Measurements from ENCODE around the gene ZNF462. TPM values are rescaled to one million over a fixed set of nuclear protein-coding genes. Genes with fewer than 3 reads are reported as not detected.

The ZNF462 gene
- total RNA-seq, 1 donor from 2014 or later, result 4.2 TPM

GRCh38 chr9:106994463-106994862, 131.5 kb downstream of the ZNF462 start:
- no peak for DNase-seq (ENCODE audit: low read depth in 2 of 2)

GRCh38 chr9:107000218-107000617, 137.3 kb downstream of the ZNF462 start:
- DNase-seq (ENCODE audit: low read depth in 2 of 2), result no peak

DNA sequence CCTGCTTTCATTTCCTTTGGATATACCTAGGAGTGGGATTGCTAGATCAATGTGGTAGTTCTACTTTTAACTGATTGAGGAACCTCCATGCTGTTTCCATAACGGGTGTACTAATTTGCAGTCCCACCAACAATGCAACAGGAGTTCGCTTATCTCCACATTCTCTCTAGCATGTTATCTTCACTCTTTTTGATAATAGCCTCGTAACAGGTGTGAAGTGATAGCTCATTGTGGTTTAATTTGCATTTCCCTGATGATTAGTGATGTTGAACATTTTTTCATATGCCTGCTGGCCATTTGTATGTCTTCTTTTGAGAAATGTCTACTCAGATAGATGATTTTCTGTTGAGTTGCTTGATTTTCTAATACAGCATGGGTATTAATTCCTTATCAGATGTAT, 142.2 kb downstream of the ZNF462 start:
- DNase-seq (ENCODE audit: low read depth in 2 of 2), result no peak

DNA sequence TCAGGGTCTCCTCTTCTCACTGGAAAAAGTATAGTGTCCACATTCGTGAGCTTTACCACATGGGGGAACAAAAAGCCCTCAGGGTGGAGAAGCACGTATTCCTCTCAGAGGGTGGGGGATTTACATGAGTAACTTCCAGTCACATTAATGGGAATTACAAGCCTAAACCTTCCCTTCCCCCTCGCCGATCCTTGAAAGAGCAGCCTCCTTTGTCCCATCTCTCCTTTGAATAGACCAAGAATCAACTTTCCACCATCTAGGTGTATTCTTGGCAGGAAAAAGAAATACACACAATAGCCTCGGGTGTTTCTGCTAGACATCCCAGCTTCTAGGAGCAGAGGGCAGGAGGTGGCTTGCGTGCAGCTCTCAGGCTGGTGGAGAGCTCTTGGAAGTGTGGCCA, 144.4 kb downstream of the ZNF462 start:
- no peak for DNase-seq (ENCODE audit: low read depth in 2 of 2)

GRCh38 chr9:107008011-107008410, 145.0 kb downstream of the ZNF462 start:
- DNase-seq (ENCODE audit: low read depth in 2 of 2), result no peak

- DNase-seq (ENCODE audit: low read depth in 2 of 2), result no peak
Observed at GRCh38 chr9:107008447-107008846, 145.5 kb downstream of the ZNF462 start.

DNA sequence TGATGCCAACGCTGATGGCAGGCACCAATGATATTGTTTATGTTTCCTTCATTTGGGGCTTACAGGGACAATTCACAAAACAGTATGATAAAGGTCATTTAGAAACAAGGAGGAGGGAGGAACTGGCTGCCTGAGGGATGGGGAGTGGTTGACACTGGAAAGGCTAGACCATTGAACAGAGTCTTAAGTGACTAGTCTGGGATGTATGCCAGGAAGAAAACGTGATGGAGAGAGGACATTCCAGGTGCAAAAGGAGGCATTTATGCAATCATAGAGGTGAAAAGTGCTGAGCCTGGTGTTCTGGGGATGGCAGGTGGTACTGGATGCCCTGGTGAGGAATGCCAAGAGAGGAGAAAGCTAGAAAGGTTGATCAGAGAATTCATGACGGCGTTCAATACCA, 153.4 kb downstream of the ZNF462 start:
- no peak for DNase-seq (ENCODE audit: low read depth in 2 of 2)

DNA sequence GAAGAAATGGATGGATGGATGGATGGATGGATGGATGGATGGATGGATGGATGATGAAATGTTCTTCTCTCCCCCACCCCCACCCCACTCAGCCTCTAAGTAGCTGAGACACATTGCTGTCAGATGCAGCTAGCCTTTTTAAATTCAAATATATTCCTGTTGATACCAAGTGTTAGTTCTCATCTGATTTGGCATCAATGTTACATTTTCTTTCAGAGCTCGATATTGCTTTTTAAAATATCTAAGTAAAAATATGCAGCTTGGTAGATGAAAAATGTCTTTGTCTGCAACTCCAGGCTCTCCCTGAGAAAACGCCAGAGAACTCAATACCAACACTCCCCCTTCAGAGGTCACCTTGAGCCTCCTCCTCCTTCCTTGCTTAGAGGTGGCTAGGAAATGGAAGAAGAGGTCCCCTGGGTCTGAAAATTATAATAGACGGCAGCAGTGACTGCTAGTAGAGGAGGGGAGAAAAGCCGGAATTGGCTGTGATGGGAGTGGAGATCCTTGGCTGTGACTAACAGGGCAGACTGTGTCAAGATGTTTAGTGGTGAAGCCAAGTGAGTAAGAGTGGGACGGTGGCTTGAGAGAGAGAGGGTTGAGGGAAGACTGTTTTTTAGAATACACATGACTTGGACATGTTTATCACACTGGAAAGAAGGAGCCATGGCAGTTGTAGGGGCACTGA, 156.0 kb downstream of the ZNF462 start:
- DNase-seq (ENCODE audit: low read depth in 2 of 2), result no peak

GRCh38 chr9:107020040-107020530, 157.1 kb downstream of the ZNF462 start:
- DNase-seq (ENCODE audit: low read depth in 2 of 2), result peak in 1 of 2 donors; percentile 21

- DNase-seq (ENCODE audit: low read depth in 2 of 2), result no peak
Observed at GRCh38 chr9:107024193-107024592, 161.2 kb downstream of the ZNF462 start.

GRCh38 chr9:107025260-107026035, 162.5 kb downstream of the ZNF462 start:
- no peak for DNase-seq (ENCODE audit: low read depth in 2 of 2)

- DNase-seq (ENCODE audit: low read depth in 2 of 2), result no peak
Observed at GRCh38 chr9:107029146-107029545, 166.2 kb downstream of the ZNF462 start.

DNA sequence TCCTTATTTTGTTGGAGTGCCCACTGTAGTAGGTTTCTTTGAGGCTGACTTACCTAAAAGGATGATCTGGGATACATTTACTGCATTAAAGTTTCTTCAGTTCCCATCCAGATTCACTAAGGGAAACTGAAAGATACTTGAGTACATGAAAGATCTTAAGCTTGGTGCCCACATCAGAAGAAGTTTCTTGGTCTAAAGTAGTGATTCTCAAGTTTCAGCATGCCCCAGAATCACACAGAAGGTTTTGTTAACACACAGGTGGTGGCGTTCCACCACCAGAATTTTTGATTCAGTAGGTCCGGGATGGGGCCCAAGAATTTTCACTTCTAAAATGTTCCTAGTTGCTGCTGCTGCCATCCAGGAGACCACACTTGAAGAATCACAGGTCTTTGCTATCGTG, 171.0 kb downstream of the ZNF462 start:
- no peak for DNase-seq (ENCODE audit: low read depth in 2 of 2)

GRCh38 chr9:107034831-107035230, 171.9 kb downstream of the ZNF462 start:
- DNase-seq (ENCODE audit: low read depth in 2 of 2), result no peak

DNA sequence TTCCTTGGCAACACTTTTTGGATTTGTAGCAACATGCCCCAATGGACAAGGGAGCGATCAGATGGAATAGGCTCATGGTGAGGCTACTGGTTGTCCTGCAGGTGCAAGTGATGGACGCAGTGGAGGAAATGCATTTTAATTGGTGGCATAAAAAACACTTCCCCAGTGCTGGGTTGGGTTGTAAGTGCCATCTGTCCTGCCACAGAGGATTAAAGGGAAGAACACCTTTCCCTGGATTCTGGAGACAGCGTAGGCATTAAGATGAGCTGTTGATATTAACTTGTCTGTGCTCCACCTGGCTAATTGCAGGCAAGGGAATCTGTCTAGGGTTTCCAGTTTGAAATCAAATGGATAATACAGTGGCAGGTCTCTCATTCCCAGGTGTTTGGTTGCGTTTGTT, 173.4 kb downstream of the ZNF462 start:
- DNase-seq (ENCODE audit: low read depth in 2 of 2), result no peak

- peak in 1 of 2 donors; percentile 45 for DNase-seq (ENCODE audit: low read depth in 2 of 2)
Observed at GRCh38 chr9:107039542-107039941, 176.6 kb downstream of the ZNF462 start.

DNA sequence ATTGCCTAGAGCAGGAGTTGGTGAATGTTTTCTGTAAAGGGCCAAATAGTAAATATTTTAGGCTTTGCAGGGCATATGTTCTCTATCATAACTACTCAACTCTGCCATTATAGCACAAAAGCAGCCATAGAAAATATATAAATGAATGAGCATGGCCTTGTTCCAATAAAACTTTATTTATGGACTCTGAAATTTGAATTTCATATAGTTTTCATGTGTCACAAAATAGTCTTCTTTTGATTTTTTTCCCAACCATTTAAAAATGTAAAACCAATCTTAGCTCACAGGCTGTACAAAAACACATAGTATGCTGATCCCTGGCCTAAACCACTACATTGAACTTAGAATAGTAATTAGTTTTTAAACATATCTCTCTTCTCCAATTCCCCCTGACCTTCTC, 179.6 kb downstream of the ZNF462 start:
- no peak for DNase-seq (ENCODE audit: low read depth in 2 of 2)

DNA sequence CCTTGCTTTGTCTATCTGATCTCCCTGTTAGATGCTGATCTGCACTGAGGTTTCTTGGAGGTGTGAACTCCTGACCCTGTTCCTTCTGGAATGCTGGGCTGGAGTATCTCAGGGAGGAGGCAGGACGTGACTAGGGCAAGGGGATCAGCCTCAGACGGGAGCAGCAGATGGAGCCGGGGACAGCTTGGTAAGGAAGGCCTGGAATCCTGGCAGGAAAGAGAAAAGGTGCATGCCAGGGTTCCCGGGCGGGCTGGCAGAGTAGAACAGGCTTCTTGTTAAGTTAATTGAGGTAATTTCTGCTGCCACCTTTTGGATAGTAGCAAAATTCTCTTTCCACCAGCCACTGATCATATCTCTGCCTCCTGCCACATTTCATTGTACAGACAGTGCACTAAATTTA, 180.9 kb downstream of the ZNF462 start:
- peak in 1 of 2 donors; percentile 38 for DNase-seq (ENCODE audit: low read depth in 2 of 2)

GRCh38 chr9:107044872-107045271, 181.9 kb downstream of the ZNF462 start:
- no peak for DNase-seq (ENCODE audit: low read depth in 2 of 2)

DNA sequence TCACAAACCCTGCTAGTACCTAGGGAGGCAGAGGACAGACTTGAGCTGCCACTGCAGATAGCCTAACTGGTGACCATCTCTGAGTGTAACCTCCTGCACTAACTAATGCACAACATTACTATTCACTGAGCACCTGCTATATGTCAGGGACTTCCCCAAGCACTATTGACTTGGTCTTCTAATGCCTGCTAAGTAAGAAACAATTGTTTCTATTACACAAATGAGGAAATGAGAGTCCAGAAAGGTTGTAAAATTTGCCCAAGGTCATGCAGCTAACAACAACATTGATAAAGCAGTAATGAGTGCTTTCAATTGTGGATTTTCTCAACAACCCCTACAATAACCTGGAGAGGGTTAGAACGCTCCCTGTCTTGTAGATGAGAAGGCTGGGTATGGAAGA, 183.7 kb downstream of the ZNF462 start:
- no peak for DNase-seq (ENCODE audit: low read depth in 2 of 2)

GRCh38 chr9:107049046-107049802, 186.3 kb downstream of the ZNF462 start:
- DNase-seq (ENCODE audit: low read depth in 2 of 2), result no peak

DNA sequence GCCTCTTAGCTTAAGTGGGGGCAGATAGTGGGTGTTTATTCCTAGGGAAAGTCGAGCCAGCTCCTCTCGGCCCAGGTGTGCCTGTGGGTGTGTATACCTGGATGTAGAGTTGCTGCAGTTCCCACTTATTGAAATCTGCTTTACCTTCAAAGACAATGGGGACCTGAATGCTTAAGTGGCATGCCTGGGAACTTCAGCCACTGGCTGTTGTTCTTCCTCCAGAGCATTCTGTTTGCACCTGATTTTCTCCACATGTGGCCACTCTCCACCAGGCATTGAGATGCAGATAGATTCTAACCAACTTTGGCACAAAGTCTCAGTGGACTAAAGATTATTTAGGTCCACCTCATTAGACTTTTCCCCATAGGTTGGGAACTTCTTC, 186.8 kb downstream of the ZNF462 start:
- DNase-seq (ENCODE audit: low read depth in 2 of 2), result no peak

Measured in lung microvascular endothelial cell (primary cell).